Frontal cortex (tissue), 4 donors: ENCODE results near the gene LRRC15. TPM values are rescaled to one million over a fixed set of nuclear protein-coding genes. Genes with fewer than 3 reads are reported as not detected.

Experiments used
- DNase-seq, 2 donors: peaks; one replicate each; pipeline ENCODE4 v3.0.0; 2012; ENCODE audit warnings: low spot score in 2 of 2
- FAIRE-seq: peaks from 2 replicates; lab custom pipeline; 2012; peaks lifted over from hg19 to GRCh38; lab: Jason Lieb, UNC
- total RNA-seq: library from RNA; depleted of rRNA; stranded (reverse); fragments of >200 nt; gene quantifications from one replicate; pipeline ENCODE4 v1.2.3, GENCODE V29; 2014
- donor health status: control.
- donor health status: control.
- donor health status: control.

Gene LRRC15
- total RNA-seq, 1 donor from 2014 or later: not detected

DNA sequence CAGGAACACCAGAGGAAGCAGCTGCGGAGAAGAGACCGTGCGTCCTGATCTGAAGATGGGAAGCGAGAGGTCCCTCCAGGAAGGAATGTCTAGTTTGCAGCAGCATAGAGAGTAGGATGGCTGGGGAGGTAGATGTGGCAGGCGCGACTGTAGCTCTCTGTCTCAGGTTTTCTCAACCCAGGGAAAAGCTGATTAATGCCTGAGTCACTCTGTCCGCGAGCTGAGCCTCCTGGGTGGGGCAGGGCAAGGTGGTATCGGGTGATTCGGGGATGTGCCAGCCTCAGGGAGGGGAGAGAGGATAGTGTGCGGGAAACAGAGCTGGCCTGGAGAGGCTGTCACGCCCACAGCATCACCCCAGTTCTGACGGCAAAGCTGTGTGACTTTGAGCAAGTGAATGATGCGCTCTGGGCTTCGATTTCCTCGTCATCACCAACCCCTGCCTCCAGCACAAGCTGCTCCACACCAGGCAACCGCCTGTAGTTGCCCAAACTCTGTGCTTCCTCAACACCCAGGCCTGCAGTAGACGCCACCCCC lies 46.8 kb downstream of the LRRC15 start:
- no peak for FAIRE-seq
- DNase-seq: no peak

DNA sequence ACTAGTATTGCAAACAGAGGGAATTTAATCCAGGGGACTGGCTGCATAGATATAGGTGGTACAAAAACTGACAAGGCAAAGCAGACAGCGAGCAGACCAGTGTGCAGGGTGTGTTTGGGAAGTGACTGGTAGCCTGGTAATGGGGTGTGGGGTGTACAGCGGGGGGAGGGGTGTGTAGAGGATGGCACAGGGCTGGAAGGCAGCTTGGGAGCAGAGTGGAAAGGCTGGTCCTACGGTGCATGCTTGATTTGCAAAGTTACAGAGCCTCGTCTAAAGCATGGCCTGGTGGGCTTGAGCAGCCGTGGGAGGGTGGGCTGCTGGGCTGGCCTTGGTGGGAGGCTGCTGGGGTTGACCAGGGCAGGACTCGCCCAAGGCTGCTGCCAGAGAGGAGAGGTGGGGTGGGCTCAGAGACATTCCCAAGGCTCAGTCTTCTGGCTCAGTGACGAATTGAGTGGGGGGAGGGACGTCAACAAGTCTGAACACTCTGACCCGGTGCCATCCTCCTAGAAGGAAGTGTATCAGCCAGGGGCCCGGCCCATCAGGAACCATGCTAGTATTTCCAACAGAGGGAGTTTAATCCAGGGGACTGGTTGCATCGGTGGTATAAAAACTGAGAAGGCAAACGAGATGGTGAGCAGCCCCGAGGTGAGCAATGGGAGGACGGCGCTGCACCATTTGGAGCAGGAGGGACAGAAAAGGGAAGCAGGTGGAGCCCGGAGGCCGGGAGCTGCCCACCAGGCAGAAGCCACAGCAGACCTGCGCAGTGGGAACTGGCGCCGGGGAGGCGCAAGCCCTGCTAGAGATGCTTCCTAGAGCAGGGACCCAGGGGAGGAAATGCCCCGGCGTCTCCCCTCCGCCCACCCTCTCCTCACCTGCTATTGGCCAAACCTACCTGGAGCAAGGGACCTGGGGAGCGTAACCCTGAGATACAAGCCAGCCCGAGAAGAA lies 47.6 kb downstream of the LRRC15 start:
- DNase-seq: no peak
- FAIRE-seq: no peak

DNA sequence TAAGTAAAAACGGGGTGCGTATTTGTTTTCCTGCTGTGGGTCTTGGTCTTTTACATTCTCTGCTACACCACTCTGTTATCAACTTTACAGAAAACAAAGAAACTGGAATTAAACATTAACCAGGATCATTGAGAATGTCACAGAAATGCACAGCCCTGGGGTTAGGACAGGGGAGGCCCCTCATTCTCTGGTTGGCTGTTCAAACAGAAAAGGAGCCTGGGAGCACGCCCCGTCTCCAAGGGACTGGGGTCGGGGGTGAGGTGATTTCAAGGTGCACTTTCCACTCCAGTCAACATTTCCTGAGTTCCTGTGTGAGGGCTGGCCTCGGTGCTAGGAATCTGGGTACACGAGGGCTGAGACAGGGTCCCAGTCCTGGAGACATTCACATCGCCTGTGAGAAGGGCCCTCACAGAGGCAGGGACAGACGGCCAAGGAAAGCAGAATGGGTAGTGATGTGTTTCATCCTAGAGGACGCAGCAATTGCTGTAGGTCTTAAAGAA lies 48.7 kb downstream of the LRRC15 start:
- FAIRE-seq: no peak

DNA sequence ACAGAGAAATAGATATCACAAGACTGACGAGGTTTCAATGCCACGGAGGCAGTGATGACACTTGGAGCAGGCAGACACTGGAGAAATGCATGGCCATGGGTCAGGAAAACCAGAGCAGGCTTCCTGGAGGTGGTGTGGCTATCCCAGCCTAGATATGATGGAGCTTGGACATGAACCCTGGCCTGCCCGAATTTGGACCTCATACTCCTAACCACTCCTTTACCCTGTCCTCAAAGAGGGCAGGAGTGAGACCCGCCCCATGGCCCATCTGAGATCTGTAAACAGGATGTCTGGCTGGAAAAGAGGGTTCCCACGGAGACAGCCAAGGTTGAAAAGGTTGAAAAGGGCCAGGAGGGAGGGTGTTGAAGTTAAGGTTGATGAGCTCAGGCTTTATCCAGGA lies 49.4 kb downstream of the LRRC15 start:
- DNase-seq (no peak), FAIRE-seq (no peak)

More for the DNA sequence above, 48.7 kb downstream of the LRRC15 start:
- no peak for DNase-seq

DNA sequence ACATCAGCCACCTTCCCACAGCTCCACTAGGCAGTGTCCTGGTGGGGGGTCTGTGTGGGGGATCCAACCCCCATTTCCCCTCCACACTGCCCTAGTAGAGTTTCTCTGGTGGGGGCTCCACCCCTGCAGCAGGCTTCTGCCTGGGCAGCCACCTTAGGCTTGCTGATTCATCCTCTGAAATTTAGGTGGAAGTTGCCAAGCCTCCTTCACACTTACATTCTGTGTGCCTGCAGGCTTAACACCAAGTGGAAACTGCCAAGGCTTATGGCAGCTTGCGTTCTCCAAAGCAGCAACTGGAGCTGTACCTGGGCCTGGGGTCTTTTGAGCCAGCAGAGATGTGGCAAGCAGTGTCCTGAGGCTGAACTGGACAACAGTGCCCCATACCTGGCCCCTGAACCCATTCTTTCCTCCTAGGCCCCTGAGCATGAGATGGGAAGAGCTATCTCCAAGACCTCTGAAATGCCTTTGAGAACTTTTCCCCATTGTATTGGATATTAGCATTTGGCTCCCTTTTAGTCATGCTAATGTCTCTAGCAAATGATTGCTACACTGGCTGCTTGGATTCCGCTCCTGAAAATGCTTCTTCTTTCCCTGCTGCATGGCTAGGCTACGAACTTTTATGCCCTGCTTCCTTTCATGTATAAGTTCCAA lies 50.9 kb downstream of the LRRC15 start:
- DNase-seq: no peak
- FAIRE-seq: no peak

DNA sequence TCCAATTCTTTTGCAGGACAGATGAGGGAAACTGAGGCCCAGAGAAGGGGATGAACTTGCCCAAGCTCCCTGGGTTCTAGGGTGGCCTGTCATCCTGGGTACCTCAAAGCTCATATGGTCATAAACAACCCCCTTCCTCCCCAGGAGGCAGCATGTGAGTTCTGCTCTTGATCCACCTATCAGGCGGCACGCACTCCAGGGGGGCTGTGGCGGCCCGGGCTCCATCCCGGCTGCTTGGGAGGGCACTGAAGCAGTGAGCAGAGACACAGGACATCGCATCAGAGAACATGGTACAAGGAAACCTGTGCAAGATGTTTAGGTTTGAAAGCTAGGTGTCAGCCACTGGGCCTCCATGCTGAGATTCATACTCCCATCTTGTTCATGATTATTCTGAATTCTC lies 52.6 kb downstream of the LRRC15 start:
- DNase-seq (no peak), FAIRE-seq (no peak)

DNA sequence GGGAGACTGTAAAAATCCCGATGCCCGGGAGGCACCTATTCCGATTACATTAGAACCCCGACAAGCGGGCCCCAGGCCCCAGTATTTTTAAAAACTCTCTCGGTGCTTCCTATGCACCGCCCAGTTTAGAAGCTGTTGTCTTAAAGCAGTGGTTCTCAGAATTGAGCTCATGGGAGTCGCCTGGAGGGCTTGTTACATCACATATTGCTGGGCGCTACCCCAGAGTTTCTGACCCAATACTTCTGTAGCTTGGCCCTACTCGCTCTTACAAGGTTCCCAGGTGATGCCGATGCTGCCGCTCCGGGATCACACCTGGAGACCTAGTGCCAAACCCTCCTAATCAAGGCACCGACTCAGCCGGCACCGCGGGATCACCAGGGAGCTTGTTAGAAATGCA lies 53.6 kb downstream of the LRRC15 start:
- no peak for FAIRE-seq

DNA sequence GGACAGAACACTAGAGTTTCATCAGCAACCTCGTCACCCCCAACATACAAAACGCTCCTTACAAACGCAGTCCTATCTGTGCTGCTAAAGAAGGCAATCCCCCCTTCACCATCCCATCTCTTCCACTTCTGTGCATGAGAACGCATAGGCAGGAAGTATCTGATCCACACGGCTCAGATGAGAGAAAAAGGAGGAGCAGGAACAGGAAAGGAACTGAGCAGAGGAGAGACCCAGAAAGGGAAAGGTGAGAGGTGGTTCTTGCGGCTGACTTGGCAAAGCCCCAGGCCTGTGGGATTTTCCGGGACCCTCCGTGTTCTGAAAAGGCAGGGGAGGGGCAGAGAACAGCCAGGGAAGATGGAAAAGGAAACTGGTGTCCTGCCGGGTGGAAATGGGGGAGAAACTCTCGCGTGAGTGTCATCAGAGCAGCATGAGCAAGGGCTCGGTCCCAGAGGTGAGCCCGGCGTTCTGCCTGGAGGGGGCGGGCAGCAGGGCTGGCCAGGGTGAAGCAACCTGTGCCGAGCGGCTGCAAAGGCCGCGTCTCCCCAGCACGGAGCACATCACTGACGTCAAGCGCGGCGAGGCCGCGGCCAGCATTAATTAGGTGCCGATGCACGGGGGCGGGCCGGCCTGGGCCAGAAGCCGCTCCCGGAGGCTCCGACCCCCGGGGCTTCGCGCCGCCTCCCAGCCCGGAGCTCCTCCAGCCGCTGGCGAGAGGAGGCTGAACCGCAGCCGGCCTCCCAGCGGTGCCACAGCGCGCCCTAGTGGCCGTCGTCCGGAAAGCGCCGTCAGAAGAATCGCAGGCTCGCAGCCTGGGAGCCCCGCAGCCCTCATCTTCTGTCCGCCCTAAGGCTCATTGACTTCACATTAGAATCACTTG lies 54.2 kb downstream of the LRRC15 start:
- DNase-seq (peak; percentile 83 to 90), FAIRE-seq (no peak)

More for the DNA sequence above, 53.6 kb downstream of the LRRC15 start:
- DNase-seq: no peak

DNA sequence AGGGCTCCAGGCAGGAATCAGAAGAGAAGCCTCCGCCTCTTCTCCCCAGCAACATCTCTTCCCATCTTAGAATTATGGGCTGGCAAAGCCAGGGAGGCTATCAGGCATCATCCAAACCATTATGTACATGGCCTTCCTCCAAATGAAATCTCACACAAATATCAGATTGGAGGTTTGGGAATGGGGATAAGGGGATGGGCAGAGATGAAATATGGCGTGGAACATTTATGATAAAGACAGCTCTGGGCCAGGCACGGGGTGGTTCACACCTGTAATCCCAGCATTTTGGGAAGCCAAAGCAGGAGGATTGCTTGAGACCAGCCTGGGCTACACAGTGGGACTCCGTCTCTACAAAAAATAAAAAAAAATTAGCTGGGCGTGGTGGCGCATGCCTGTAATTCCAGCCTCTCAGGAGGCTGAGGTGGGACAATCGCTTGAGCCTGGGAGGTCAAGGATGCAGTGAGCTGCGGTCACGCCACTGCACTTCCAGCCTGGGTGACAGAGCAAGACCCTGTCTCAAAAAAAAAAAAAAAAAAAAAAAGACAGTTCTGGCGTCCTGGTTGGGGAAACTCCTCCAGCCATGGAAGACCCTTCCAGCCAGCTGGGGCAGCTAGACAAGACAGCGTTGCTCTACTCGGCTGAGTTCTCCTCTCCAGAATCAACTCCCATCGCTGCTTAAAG lies 55.0 kb downstream of the LRRC15 start:
- DNase-seq: no peak
- no peak for FAIRE-seq

DNA sequence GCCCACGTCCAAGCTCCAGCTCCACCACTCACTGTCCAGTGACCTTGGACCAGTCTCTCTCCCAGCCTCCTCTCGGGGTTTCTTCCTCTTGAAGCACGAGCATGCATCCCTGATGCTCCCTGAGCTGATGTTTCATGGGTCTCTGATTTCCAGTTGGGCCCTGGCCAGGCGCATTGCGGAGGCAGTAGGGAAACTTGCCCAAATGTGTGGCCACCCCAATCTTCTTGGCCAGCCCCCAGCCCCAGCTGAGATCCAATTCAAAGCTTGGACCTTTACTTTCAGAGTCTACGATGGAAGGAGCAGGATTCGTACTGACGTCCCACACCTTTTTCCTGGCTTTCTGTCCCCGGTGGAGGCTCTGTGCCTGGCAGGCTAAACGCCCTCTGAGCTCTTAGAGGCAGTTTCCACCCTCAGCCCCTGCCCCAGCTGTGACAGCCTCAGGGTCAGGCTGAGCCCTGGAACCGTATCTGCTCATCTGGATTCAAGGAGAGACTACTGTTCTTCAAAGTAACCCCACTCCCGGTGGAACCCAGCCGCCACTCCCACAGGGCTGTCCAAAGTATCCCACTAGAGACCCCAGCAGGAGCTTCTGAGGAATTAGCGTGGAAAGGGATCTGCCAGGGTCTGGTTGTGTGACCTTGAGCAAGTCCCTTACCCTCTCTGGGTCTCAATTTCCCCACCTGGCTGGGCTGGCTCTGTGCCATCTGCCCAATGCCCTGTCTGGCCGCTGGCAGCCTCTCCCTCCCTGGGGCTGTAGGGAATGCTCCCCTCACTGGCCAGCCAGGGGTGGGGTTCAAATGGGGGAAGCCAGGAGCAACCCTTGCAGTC lies 55.8 kb downstream of the LRRC15 start:
- no peak for DNase-seq
- FAIRE-seq: no peak

DNA sequence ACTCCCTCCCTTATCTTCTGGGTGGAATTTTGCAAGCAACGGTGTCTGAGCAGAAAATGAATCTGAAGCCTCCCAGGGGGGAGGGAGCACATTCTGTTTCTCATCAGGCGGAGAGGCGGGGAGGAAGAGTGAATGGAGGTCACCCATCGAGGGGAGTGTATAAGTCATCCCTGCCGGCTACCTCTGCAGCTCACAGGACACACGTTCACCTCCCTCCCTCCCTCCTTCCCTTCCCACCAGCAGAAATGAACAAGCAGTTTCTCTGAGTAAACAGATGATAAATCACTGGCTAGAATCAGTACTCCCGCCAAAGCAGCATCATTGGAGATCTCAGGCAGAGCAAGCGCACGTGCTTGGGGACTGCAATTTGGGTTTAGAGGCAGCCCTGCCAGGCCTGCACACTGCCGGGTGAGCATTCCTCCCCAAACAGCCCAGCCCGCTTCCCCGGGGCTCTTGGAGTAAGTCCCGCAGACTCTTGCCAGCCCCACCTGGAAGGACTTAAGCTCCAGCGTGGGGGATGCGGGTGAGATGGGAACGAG lies 56.7 kb downstream of the LRRC15 start:
- no peak for FAIRE-seq
- no peak for DNase-seq

DNA sequence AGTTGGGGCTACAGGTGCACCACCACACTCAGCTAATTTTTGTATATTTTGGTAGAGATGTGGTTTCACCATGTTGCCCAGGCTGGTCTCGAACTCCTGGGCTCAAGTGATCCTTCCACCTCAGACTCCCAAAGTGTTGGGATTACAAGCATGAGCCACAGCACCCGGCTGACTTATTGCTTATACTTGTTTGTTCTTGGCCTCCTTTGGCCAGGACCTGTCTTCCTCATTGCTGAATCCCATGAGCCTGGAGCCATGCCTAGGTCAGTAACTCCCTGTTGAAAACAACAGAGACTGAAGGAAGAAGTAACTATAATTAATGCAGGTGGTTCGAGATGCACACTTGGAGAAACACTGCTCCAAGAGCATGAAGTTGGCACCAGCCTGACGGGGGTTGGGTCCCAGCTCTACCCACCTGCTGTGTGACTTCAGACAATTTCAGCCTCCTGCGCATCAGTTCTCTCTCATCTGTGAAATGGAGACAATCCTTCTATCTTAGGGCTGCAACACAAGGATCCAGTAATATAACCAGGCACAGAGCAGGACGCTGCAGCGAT lies 57.3 kb downstream of the LRRC15 start:
- DNase-seq (no peak), FAIRE-seq (no peak)

DNA sequence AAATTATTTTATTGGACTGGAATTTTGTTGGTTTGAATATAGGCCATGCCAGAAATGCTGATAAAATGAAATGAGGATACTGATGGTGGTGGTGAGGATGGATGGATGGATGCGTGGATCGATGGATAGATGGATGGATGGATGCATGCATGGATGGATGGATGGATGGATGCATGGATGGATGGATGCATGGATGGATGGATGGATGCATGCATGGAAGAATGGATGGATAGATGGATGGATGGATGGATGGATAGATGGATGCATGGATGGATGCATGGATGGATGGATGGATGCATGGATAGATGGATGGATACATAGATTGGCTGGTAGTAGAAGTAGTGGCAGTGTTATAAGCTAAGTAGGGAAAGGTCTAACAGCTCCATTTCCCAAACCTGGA lies 58.5 kb downstream of the LRRC15 start:
- DNase-seq: no peak
- FAIRE-seq: no peak

DNA sequence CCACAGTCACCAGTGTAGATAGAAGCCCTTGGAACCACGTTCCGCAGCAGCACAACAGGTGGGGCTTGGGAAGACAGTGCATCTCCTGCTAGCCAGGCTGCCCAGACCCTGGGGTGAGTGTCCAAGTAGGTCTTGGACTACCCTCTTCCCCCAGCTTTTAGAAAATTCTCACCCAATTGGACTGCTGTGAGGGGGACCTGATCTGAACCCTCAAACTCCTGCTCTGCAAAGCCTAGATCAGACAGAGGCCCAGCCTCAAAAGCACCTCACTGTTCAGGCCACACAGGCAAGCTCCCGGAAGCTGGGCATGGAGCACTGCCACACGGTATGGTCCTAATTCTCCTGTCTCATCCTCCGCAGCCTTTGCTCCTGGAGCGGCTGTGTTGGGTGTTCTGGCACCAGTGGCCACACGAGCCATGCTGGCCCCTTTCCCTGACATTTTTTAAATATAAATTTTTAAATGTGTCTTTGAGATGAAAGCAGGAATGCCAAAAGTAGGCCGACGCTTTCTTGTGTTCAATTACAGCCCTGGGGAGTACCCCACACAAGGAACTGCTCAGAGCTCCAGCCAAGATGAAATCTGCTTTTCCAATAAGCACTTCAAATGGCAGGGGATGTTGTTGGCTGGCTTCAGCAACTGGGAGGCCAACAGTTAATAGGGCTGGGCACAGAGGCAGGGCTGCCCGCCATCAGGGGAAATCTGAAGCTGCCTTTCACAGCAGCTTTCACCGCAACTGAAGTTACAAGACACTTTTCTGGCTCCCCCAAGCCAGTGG lies 59.3 kb downstream of the LRRC15 start:
- FAIRE-seq: no peak
- no peak for DNase-seq

DNA sequence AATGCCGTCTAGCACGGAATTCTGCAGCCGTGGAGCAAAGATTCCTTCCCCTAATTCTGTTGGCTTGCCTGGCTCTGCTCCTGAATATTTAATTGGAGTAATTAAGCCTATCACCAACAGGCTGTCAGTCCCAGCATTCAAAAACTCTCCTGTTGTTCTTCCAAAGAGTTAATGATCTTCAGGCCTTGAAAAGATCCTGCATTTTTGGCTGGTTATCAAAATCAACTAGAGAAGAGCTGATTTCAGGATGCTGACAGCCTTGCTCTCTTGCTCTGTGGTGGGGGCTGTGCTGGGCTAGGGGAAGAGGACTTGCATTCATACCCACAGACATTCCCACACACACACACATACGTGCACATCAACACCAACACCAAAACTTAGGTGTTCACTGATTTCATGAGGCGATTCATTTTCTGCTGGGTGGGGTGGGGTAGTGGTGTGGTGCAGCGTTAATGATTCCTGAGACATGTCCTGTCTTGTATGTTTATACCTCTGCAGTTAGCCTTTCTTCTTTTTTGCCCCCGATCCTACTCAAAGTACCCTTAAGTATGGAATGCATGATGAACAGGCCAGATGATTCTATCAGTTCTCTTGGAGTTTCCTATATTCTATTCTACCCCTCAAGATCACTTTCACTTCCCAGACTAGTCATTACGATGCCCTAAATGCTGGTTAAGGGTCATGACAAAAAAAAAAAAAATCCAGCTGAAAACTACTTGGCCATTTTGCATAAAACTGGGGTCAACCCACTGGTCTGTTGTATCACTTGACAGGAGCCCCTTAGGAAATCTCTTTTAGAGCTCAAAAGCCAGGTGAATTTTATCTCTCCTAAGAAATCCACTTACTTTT lies 60.7 kb downstream of the LRRC15 start:
- no peak for DNase-seq
- no peak for FAIRE-seq

DNA sequence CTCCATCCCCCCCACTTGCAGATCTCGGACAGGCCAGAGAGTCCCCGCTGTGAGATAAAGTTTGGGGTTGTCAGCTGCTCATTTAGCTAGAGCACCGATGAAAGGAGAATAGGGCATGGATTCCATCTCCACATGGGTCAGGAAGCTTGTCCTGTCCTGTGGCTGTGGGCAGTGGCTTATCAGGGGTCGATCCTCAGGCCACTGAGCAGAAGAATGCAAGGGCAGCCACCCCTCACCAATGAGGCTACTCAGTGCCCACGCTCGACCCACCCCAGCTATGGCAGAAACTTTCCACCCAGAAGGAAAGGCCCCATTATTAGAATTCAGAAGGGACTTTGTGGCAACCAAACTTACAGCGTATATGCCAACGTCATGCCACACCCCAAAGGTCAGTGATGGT lies 61.7 kb downstream of the LRRC15 start:
- DNase-seq (no peak), FAIRE-seq (no peak)
